Upper lobe of left lung (tissue), 6 donors: Measurements from ENCODE around the gene SLC12A6. TPM values are rescaled to one million over a fixed set of nuclear protein-coding genes. Genes with fewer than 3 reads are reported as not detected.

Experiments used
- ATAC-seq, 2 donors: fragments of 200-7000 bp; cut with Tn5 transposase; one replicate each; pipeline ENCODE4 v1.9.1; 2022; ENCODE audit warnings: mild to moderate bottlenecking in 2 of 2, moderate library complexity in 2 of 2; ENCODE audit not compliant: low FRiP score in 2 of 2
- DNase-seq, 2 donors: peaks; one replicate each; pipeline ENCODE4 v3.0.0-alpha.2; 2019 to 2020
- H3K27ac ChIP-seq, 4 donors: fragments of 200-600 bp; sonication (generic); one replicate each; pipeline ENCODE4 v1.5.1; 2016 to 2019
- H3K27me3 ChIP-seq, 4 donors: fragments of 200-600 bp; sonication (generic); one replicate each; pipeline ENCODE4 v1.5.1; 2017 to 2019
- H3K36me3 ChIP-seq, 4 donors: fragments of 200-600 bp; sonication (generic); one replicate each; pipeline ENCODE4 v1.5.1; 2016 to 2019
- H3K4me1 ChIP-seq, 4 donors: fragments of 200-600 bp; sonication (generic); one replicate each; pipeline ENCODE4 v1.5.1; 2018 to 2019
- H3K4me3 ChIP-seq, 4 donors: fragments of 200-600 bp; sonication (generic); one replicate each; pipeline ENCODE4 v1.5.1; 2017 to 2019; ENCODE audit warnings: mild to moderate bottlenecking in 2 of 4, moderate library complexity in 1 of 4
- H3K9me3 ChIP-seq, 4 donors: fragments of 200-600 bp; sonication (generic); one replicate each; pipeline ENCODE4 v1.5.1; 2018 to 2019
- EP300 ChIP-seq, 4 donors: sonication (generic); formaldehyde crosslinking; IDR thresholded peaks; one replicate each; pipeline ENCODE4 v1.5.1; 2017; ENCODE audit warnings: antibody characterized with exemption in 4 of 4, control low read depth in 2 of 4
- POLR2A ChIP-seq, 4 donors: fragments of 450-650 bp; IDR thresholded peaks; one replicate each; pipeline ENCODE4 v1.5.1; 2016 to 2017; ENCODE audit warnings: antibody characterized with exemption in 4 of 4, mild to moderate bottlenecking in 2 of 4
- POLR2AphosphoS5 ChIP-seq, 2 donors: sonication (generic); formaldehyde crosslinking; IDR thresholded peaks; one replicate each; pipeline ENCODE4 v1.5.1; 2017; ENCODE audit warnings: antibody characterized with exemption in 2 of 2
- WGBS, 2 donors: methylation state at CpG; one replicate each; pipeline ENCODE4 v1.1.5; 2017 to 2018; 5-methylcytosine and 5-hydroxymethylcytosine counted together
- total RNA-seq, 6 donors: library from RNA; depleted of rRNA in 4 of 6; stranded (reverse); fragments of >200 nt in 4 of 6; gene quantifications; one replicate each; pipeline versions ENCODE4 v1.1.0 to v1.2.1, GENCODE V29; 2016 to 2021
- TF ChIP-seq, protein P1 (sequence below), 6 experiments: fragments of 450-650 bp in 4 of 6; fragments of 200-600 bp in 2 of 6; sonication (generic) in 2 of 6; IDR thresholded peaks; one replicate each; pipeline ENCODE4 v1.5.1; 2016 to 2019; ENCODE audit warnings: antibody characterized with exemption in 6 of 6
- donor health status: DM: no; HTN: no; CAD: no; lungs with moderate emphysema.
- donor health status: DM: no; HTN: yes; CAD: no; lungs with severe emphysema.

SLC12A6 gene
- total RNA-seq, 6 donors from 2014 or later: 35.3 to 68.1 (median 50.4) TPM

DNA sequence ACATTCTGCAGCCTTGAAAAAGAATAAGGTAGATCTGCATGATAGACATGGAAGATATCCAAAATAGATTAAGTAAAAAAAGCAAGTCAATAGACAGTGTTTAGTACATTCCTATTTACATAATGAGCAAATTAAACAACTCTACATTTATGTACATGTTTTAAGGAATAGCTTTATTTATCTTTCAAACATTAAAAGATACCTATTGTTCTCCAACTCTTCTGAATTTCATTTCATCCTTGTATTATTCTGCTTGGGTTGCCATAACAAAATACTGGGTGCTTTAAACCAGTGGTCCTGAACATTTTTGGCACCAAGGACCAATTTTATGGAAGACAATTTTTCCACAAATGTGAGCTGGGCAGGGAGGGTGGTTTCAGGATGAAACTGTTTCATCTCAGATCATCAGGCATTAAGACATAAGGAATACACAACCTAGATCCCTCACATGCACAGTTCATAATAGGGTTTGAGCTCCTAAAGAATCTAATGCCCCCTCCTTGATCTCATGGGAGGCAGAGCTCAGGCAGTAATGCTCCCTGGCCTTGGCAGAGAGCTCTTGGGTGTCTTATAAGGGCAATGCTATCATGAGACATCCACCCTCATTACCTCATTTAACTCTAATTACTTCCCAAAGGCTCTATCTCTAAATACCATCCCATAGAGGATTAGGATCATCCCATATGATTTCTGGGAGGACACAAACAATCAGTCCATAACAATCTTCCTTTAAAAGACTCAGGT lies 120.9 kb downstream of the SLC12A6 start:
- H3K4me1 ChIP-seq: no peaks in the 10 kb centered on the region

DNA sequence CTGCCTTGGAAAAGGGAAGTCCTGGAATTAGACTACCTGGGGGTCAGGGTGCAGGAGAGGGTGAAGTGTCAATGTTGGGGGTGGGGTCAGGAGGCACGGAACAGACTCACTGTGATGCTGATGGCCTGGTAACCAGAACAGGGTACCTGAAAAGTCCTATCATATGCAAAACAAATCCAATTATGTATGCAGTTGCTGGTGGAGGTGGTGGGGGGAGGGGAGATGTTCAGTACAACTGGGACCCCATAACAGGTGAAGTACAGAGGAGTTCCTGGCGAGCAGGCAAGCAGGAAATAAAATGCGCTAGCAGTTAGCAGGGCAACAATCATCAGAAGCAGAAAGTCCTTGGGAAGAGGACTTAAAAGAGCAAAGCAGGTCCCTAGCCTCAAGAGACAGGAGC lies 123.4 kb downstream of the SLC12A6 start:
- Histone ChIP-seq H3K36me3 (no peaks in the 10 kb centered on the region), H3K4me1 (peaks cover 0 to 7% (median 0%) of the 10 kb centered on the region in 4 donors), H3K27ac (no peak overlapping the region), H3K27me3 (no peaks in the 10 kb centered on the region), H3K9me3 (peaks cover 0 to 3% (median 0%) of the 10 kb centered on the region in 4 donors), H3K4me3 (no peak overlapping the region)
- TF ChIP-seq EP300 (IDR thresholded peaks at IDR 0.05) (no peak), POLR2A (IDR thresholded peaks at IDR 0.05) (no peak), POLR2AphosphoS5 (IDR thresholded peaks at IDR 0.05) (no peak)
- TF ChIP-seq, protein P1, sequence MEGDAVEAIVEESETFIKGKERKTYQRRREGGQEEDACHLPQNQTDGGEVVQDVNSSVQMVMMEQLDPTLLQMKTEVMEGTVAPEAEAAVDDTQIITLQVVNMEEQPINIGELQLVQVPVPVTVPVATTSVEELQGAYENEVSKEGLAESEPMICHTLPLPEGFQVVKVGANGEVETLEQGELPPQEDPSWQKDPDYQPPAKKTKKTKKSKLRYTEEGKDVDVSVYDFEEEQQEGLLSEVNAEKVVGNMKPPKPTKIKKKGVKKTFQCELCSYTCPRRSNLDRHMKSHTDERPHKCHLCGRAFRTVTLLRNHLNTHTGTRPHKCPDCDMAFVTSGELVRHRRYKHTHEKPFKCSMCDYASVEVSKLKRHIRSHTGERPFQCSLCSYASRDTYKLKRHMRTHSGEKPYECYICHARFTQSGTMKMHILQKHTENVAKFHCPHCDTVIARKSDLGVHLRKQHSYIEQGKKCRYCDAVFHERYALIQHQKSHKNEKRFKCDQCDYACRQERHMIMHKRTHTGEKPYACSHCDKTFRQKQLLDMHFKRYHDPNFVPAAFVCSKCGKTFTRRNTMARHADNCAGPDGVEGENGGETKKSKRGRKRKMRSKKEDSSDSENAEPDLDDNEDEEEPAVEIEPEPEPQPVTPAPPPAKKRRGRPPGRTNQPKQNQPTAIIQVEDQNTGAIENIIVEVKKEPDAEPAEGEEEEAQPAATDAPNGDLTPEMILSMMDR (IDR thresholded peaks at IDR 0.05): no peak
- ATAC-seq (no peak), DNase-seq (no peak)
- WGBS, 2 donors: 64 to 68% methylated on average over 3 of the region's 3 CpGs

More for the DNA sequence above, 120.9 kb downstream of the SLC12A6 start:
- Histone ChIP-seq H3K27me3 (no peaks in the 10 kb centered on the region), H3K9me3 (no peaks in the 10 kb centered on the region), H3K36me3 (no peaks in the 10 kb centered on the region), H3K27ac (no peak overlapping the region), H3K4me3 (no peak overlapping the region)
- TF ChIP-seq POLR2AphosphoS5 (IDR thresholded peaks at IDR 0.05) (no peak), EP300 (IDR thresholded peaks at IDR 0.05) (no peak), POLR2A (IDR thresholded peaks at IDR 0.05) (no peak)
- TF ChIP-seq, protein P1 (IDR thresholded peaks at IDR 0.05): no peak
- ATAC-seq (no peak), DNase-seq (no peak)

DNA sequence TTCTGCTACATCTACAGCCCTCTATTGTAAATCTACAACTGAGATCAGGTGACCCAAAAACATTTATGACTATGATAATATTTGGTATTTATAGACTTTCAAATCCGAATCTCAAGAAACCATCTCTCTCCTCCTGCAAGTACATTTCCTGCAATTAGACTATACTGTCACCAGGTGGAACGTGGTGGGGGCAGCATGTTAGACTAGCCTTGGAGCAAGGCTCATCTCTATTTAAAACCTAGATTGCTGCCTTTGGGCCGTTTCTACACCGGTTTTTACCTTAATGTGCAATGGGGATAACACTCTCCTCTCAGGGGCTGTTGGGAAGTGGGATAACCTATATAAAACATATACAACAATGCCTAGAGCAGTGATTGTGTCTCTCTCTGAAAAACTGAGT lies 123.9 kb downstream of the SLC12A6 start:
- Histone ChIP-seq H3K36me3 (no peaks in the 10 kb centered on the region), H3K4me1 (peaks cover 2 to 11% (median 4%) of the 10 kb centered on the region in 4 donors), H3K9me3 (peaks cover 0 to 3% (median 0%) of the 10 kb centered on the region in 4 donors), H3K4me3 (no peak overlapping the region), H3K27me3 (no peaks in the 10 kb centered on the region), H3K27ac (no peak overlapping the region)
- no peak for ATAC-seq
- TF ChIP-seq POLR2A (IDR thresholded peaks at IDR 0.05) (no peak), POLR2AphosphoS5 (IDR thresholded peaks at IDR 0.05) (no peak), EP300 (IDR thresholded peaks at IDR 0.05) (no peak)
- TF ChIP-seq, protein P1 (IDR thresholded peaks at IDR 0.05): no peak
- no peak for DNase-seq
- WGBS, 2 donors: 40% methylated on average over 3 to 4 of the region's 4 CpGs

DNA sequence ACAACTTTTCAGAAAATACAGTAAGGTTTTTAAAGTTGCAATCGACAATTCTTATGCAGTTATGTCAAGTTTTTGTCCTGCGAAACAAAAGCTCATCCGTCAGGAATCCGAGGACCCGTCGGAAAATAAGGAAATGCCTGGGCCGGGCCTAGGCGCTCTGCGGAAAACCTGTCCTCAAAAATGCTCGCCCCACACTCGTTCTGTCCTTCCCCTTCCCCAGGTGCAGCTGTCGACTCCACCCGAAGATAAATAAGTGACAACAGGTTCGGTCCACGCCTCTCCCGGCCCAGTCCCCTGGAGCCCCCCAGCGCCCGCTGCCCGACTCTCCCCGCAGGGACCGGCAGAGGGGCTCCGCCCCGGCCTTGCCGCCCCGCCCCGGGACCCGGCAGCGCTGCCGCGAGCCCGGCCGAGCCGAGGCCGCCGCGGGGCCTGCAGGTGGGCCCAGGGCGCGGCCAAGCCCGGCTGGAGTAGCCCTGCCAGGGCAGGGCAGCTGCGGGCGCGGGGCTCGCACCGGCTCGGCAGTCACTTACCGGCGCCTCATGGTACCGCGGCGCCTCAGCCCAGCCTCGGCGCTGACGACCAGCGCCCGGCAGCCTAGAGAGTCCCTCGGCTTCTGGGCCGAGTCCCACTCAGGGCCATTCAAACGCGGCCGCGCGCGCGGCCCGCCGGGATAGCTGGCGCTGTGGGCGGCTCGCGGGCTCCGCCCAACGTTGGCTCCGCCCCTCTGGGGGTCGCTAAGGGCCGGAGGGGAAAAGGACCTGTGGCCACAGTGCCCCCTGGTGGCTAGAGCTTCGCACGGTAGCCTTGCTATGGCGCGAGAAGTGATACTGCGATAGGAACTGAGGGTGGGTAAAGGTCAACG lies 127.9 kb downstream of the SLC12A6 start, which contains the start of gene KATNBL1:
KATNBL1 (minus strand) TSS at position 676 of the 862 bp plus-strand sequence. CDS start 46,420 bp downstream, outside the sequence.
- TF ChIP-seq EP300 (IDR thresholded peaks at IDR 0.05): no peak
- TF ChIP-seq, protein P1 (IDR thresholded peaks at IDR 0.05): peak; percentile 89 to 97 (median 96)
- peak; percentile 28 to 96 (median 86) for TF ChIP-seq POLR2A (IDR thresholded peaks at IDR 0.05)
- peak in 1 of 2 donors; percentile 67 for TF ChIP-seq POLR2AphosphoS5 (IDR thresholded peaks at IDR 0.05)
- DNase-seq (peak; percentile 96 to 100), ATAC-seq (peak; percentile 99)
- no peaks in the 10 kb centered on the region for H3K27me3 ChIP-seq
- H3K9me3 ChIP-seq: peaks cover 0 to 3% (median 0%) of the 10 kb centered on the region in 4 donors
- peak within 1 kb of the TSS; percentile 12 to 79 (median 74) for H3K4me3 ChIP-seq
- H3K36me3 ChIP-seq: peaks cover 0 to 12% (median 0%) of the 10 kb centered on the region in 4 donors
- peak within 1 kb of the TSS; percentile 83 to 95 (median 86) for H3K27ac ChIP-seq
- WGBS, 2 donors: 0% methylated on average over 18 to 22 of the region's 81 CpGs
- peaks cover 7 to 21% (median 10%) of the 10 kb centered on the region in 4 donors for H3K4me1 ChIP-seq
